Activated naive CD4-positive, alpha-beta T cell treated with anti-CD3 and anti-CD28 coated beads, Interleukin-2, amount 10 ng/mL, durations not matched to agents 7 days and 5 days (primary cell): ENCODE measurements around the gene LMX1B.
"Not testable (repeated sequence)": the region's sequence is repeated elsewhere in the genome, so short reads cannot be mapped to it uniquely, and the experiment has no call there.

ENCODE experiments used
- CTCF ChIA-PET: fragments of 350-600 bp; sonication (Branson Sonifier 250); formaldehyde crosslinking; loops from one replicate; lab custom pipeline; 2021; ENCODE audit warnings: antibody characterized with exemption; lab: Charles Lee
- DNase-seq: peaks from one replicate; pipeline ENCODE4 v3.0.0-alpha.2; 2020
- H3K27ac Mint-ChIP-seq: one replicate; pipeline ENCODE4 v1.8.0; 2021; ENCODE audit warnings: mild to moderate bottlenecking, moderate library complexity, mixed read lengths
- H3K27me3 Mint-ChIP-seq: one replicate; pipeline ENCODE4 v1.8.0; 2021; ENCODE audit warnings: mild to moderate bottlenecking, mixed read lengths
- H3K36me3 Mint-ChIP-seq: one replicate; pipeline ENCODE4 v1.8.0; 2021; ENCODE audit warnings: mixed read lengths
- H3K4me1 Mint-ChIP-seq: one replicate; pipeline ENCODE4 v1.8.0; 2021; ENCODE audit warnings: mixed read lengths
- H3K4me3 Mint-ChIP-seq: one replicate; pipeline ENCODE4 v1.8.0; 2021; ENCODE audit warnings: mild to moderate bottlenecking, moderate library complexity, mixed read lengths
- H3K9me3 Mint-ChIP-seq: one replicate; pipeline ENCODE4 v1.8.0; 2021; ENCODE audit warnings: mixed read lengths

Gene LMX1B

GRCh38 chr9:126613651-126614050, at the start of gene LMX1B:
LMX1B (plus strand) TSS chr9:126613928; CDS start chr9:126614450, 522 bp downstream.
- peaks cover 7% of the 10 kb centered on the region for H3K36me3 Mint-ChIP-seq
- H3K4me1 Mint-ChIP-seq = peaks cover 25% of the 10 kb centered on the region
- H3K4me3 Mint-ChIP-seq = peak within 1 kb of the TSS; percentile 51
- H3K9me3 Mint-ChIP-seq = no peaks in the 10 kb centered on the region
- H3K27me3 Mint-ChIP-seq = peaks cover 98% of the 10 kb centered on the region
- CTCF ChIA-PET = interaction anchor here (0.8 kb wide), 1 partner anchor 28 kb away, joined by 3 read pairs; no protein-coding TSS in a partner anchor
- peak within 1 kb of the TSS; percentile 78 for H3K27ac Mint-ChIP-seq
- DNase-seq = no peak

GRCh38 chr9:126564128-126564527, 49.6 kb upstream of the LMX1B start:
- Mint-ChIP-seq H3K9me3 (no peaks in the 10 kb centered on the region), H3K4me1 (no peaks in the 10 kb centered on the region), H3K27me3 (peaks cover 66% of the 10 kb centered on the region), H3K36me3 (no peaks in the 10 kb centered on the region), H3K4me3 (no peak overlapping the region), H3K27ac (no peak overlapping the region)
- no peak for DNase-seq
- CTCF ChIA-PET = interaction anchor here (2.4 kb wide), 1 partner anchor 66 kb away, joined by 13 read pairs; no protein-coding TSS in a partner anchor

- Mint-ChIP-seq H3K4me1 (no peaks in the 10 kb centered on the region), H3K27me3 (peaks cover 66% of the 10 kb centered on the region), H3K4me3 (no peak overlapping the region), H3K9me3 (no peaks in the 10 kb centered on the region), H3K36me3 (no peaks in the 10 kb centered on the region), H3K27ac (no peak overlapping the region)
- CTCF ChIA-PET = no interaction called here
- DNase-seq = no peak
These were observed 49.0 kb upstream of the LMX1B start for GRCh38 chr9:126564716-126565115.

- H3K27me3 Mint-ChIP-seq = peaks cover 63% of the 10 kb centered on the region
- H3K4me3 Mint-ChIP-seq = no peak overlapping the region
- H3K36me3 Mint-ChIP-seq = no peaks in the 10 kb centered on the region
- no peaks in the 10 kb centered on the region for H3K4me1 Mint-ChIP-seq
- no peaks in the 10 kb centered on the region for H3K9me3 Mint-ChIP-seq
- DNase-seq = no peak
- H3K27ac Mint-ChIP-seq = no peak overlapping the region
- CTCF ChIA-PET = no interaction called here
These were observed 48.2 kb upstream of the LMX1B start for GRCh38 chr9:126565336-126566128.

GRCh38 chr9:126569036-126569435, 44.7 kb upstream of the LMX1B start:
- no peak for DNase-seq
- no peaks in the 10 kb centered on the region for H3K4me1 Mint-ChIP-seq
- CTCF ChIA-PET = no interaction called here
- no peaks in the 10 kb centered on the region for H3K36me3 Mint-ChIP-seq
- H3K27me3 Mint-ChIP-seq = peaks cover 43% of the 10 kb centered on the region
- no peak overlapping the region for H3K4me3 Mint-ChIP-seq
- H3K9me3 Mint-ChIP-seq = no peaks in the 10 kb centered on the region
- H3K27ac Mint-ChIP-seq = no peak overlapping the region

GRCh38 chr9:126578029-126578428, 35.7 kb upstream of the LMX1B start:
- no peak for DNase-seq
- Mint-ChIP-seq H3K27ac (no peak overlapping the region), H3K27me3 (peaks cover 52% of the 10 kb centered on the region), H3K4me3 (no peak overlapping the region), H3K4me1 (no peaks in the 10 kb centered on the region), H3K36me3 (no peaks in the 10 kb centered on the region), H3K9me3 (no peaks in the 10 kb centered on the region)
- CTCF ChIA-PET = interaction anchor here (1.6 kb wide), 1 partner anchor 78 kb away, joined by 5 read pairs; no protein-coding TSS in a partner anchor

- peaks cover 62% of the 10 kb centered on the region for H3K27me3 Mint-ChIP-seq
- H3K27ac Mint-ChIP-seq, H3K4me1 Mint-ChIP-seq, H3K36me3 Mint-ChIP-seq, CTCF ChIA-PET, H3K9me3 Mint-ChIP-seq, H3K4me3 Mint-ChIP-seq, DNase-seq: not testable (repeated sequence)
These were observed 33.4 kb upstream of the LMX1B start for GRCh38 chr9:126580319-126580718.

- no peaks in the 10 kb centered on the region for H3K36me3 Mint-ChIP-seq
- H3K27ac Mint-ChIP-seq = no peak overlapping the region
- H3K4me3 Mint-ChIP-seq = no peak overlapping the region
- DNase-seq = no peak
- CTCF ChIA-PET = interaction anchor here (0.6 kb wide), 1 partner anchor 238 kb away, joined by 3 read pairs; no protein-coding TSS in a partner anchor
- H3K4me1 Mint-ChIP-seq = no peaks in the 10 kb centered on the region
- H3K9me3 Mint-ChIP-seq = no peaks in the 10 kb centered on the region
- H3K27me3 Mint-ChIP-seq = peaks cover 78% of the 10 kb centered on the region
These were observed 31.8 kb upstream of the LMX1B start for GRCh38 chr9:126581893-126582292.

GRCh38 chr9:126582427-126582826, 31.3 kb upstream of the LMX1B start:
- H3K4me1 Mint-ChIP-seq = no peaks in the 10 kb centered on the region
- no peaks in the 10 kb centered on the region for H3K9me3 Mint-ChIP-seq
- CTCF ChIA-PET = interaction anchor here (0.6 kb wide), 1 partner anchor 238 kb away, joined by 3 read pairs; no protein-coding TSS in a partner anchor
- DNase-seq = no peak
- no peak overlapping the region for H3K4me3 Mint-ChIP-seq
- no peak overlapping the region for H3K27ac Mint-ChIP-seq
- H3K27me3 Mint-ChIP-seq = peaks cover 80% of the 10 kb centered on the region
- no peaks in the 10 kb centered on the region for H3K36me3 Mint-ChIP-seq

- no peaks in the 10 kb centered on the region for H3K36me3 Mint-ChIP-seq
- CTCF ChIA-PET = no interaction called here
- no peak for DNase-seq
- peaks cover 80% of the 10 kb centered on the region for H3K27me3 Mint-ChIP-seq
- no peaks in the 10 kb centered on the region for H3K9me3 Mint-ChIP-seq
- H3K4me1 Mint-ChIP-seq = no peaks in the 10 kb centered on the region
- no peak overlapping the region for H3K4me3 Mint-ChIP-seq
- H3K27ac Mint-ChIP-seq = no peak overlapping the region
These were observed 30.5 kb upstream of the LMX1B start for GRCh38 chr9:126583144-126583760.

- Mint-ChIP-seq H3K27me3 (peaks cover 81% of the 10 kb centered on the region), H3K36me3 (no peaks in the 10 kb centered on the region), H3K9me3 (no peaks in the 10 kb centered on the region), H3K27ac (no peak overlapping the region), H3K4me3 (no peak overlapping the region), H3K4me1 (no peaks in the 10 kb centered on the region)
- CTCF ChIA-PET = no interaction called here
- DNase-seq = no peak
These were observed 29.1 kb upstream of the LMX1B start for GRCh38 chr9:126584611-126585010.

- H3K27ac Mint-ChIP-seq = no peak overlapping the region
- H3K4me3 Mint-ChIP-seq = no peak overlapping the region
- DNase-seq = no peak
- peaks cover 80% of the 10 kb centered on the region for H3K27me3 Mint-ChIP-seq
- no peaks in the 10 kb centered on the region for H3K36me3 Mint-ChIP-seq
- H3K9me3 Mint-ChIP-seq = no peaks in the 10 kb centered on the region
- CTCF ChIA-PET = no interaction called here
- H3K4me1 Mint-ChIP-seq = no peaks in the 10 kb centered on the region
These were observed 27.5 kb upstream of the LMX1B start for GRCh38 chr9:126586236-126586635.

GRCh38 chr9:126587187-126588185, 26.2 kb upstream of the LMX1B start:
- Mint-ChIP-seq H3K9me3 (no peaks in the 10 kb centered on the region), H3K4me3 (no peak overlapping the region), H3K4me1 (no peaks in the 10 kb centered on the region), H3K36me3 (no peaks in the 10 kb centered on the region), H3K27me3 (peaks cover 80% of the 10 kb centered on the region), H3K27ac (no peak overlapping the region)
- no peak for DNase-seq
- CTCF ChIA-PET = no interaction called here
